HCT116 (cell line): ENCODE measurements around the gene LCLAT1. TPM values are rescaled to one million over a fixed set of nuclear protein-coding genes. Genes with fewer than 3 reads are reported as not detected.

ENCODE experiments used
- ATAC-seq: fragments of 200-7000 bp; cut with Tn5 transposase; 2 replicates; pipeline ENCODE4 v1.9.1; 2020; ENCODE audit warnings: mild to moderate bottlenecking, moderate library complexity
- BruUV-seq: library from RNA; stranded (reverse); fragments of 400-500 nt; replicated peaks from 2 replicates; lab custom pipeline; 2021; lab: Mats Ljungman, UMichigan
- CTCF ChIA-PET: fragments of 300-600 bp; sonication (Branson Sonifier 250); formaldehyde crosslinking; loops from one replicate; lab custom pipeline; 2021; ENCODE audit warnings: antibody characterized with exemption; lab: Charles Lee
- POLR2A ChIA-PET: fragments of 300-600, 350-600 bp; sonication (Branson Sonifier 250); formaldehyde crosslinking; loops from one replicate; lab custom pipeline; 2021; ENCODE audit warnings: antibody characterized with exemption; lab: Charles Lee
- RAD21 ChIA-PET, 2 experiments: fragments of 300-600 bp; sonication (Branson Sonifier 250); formaldehyde crosslinking; loops; one replicate each; lab custom pipeline; 2023; ENCODE audit warnings: low total read pairs in 2 of 2; ENCODE audit not compliant: uncharacterized antibody in 2 of 2, unreplicated experiment in 2 of 2, low non-redundant PET in 1 of 2; lab: Charles Lee
- DNase-seq: peaks from one replicate; pipeline ENCODE4 v3.0.0-alpha.2; 2010; ENCODE audit warnings: low read depth, low spot score
- H2AFZ ChIP-seq: fragments of 200-600 bp; shearing (Covaris generic), sonication (generic); 2 replicates; pipeline ENCODE4 v1.6.1; 2017; ENCODE audit warnings: low read depth, mixed run types, mixed read lengths, antibody characterized with exemption, low read length; ENCODE audit not compliant: poor library complexity, severe bottlenecking
- H3K27ac ChIP-seq: 2 replicates; pipeline ENCODE4 v1.5.1; 2012; ENCODE audit warnings: low read depth, low read length
- H3K27me3 ChIP-seq: fragments of 200-600 bp; sonication (generic); 2 replicates; pipeline ENCODE4 v1.6.1; 2016; ENCODE audit warnings: mixed run types, low read length, mixed read lengths; ENCODE audit not compliant: insufficient read depth
- H3K36me3 ChIP-seq, 2 experiments: fragments of 200-500 bp in 1 of 2; fragments of 200-600 bp in 1 of 2; sonication (Bioruptor generic) in 1 of 2; sonication (generic) in 1 of 2; 2 replicates each; pipeline versions ENCODE4 v1.5.1 to v1.6.1; 2014 to 2016; ENCODE audit warnings: low read length in 2 of 2, inconsistent platforms in 1 of 2, mixed read lengths in 1 of 2, mixed run types in 1 of 2; ENCODE audit not compliant: insufficient read depth in 2 of 2, control insufficient read depth in 1 of 2
- H3K4me1 ChIP-seq, 2 experiments: fragments of 200-600 bp in 1 of 2; sonication (generic) in 1 of 2; 2 replicates each; pipeline versions ENCODE4 v1.5.1 to v1.6.1; 2012 to 2017; ENCODE audit warnings: low read length in 2 of 2, inconsistent platforms in 1 of 2, mild to moderate bottlenecking in 1 of 2, mixed read lengths in 1 of 2, mixed run types in 1 of 2, moderate library complexity in 1 of 2; ENCODE audit not compliant: insufficient read depth in 2 of 2, control insufficient read depth in 1 of 2
- H3K4me2 ChIP-seq: fragments of 200-600 bp; sonication (generic); 2 replicates; pipeline ENCODE4 v1.6.1; 2017; ENCODE audit warnings: mixed run types, low read length, mixed read lengths
- H3K4me3 ChIP-seq, 2 experiments: fragments of 200-600 bp in 1 of 2; sonication (generic) in 1 of 2; replicated peaks in 1 of 2; 2 replicates each; pipeline ENCODE4 v1.5.1; 2011 to 2016; ENCODE audit warnings: low read length in 2 of 2, control low read depth in 1 of 2, low read depth in 1 of 2, mild to moderate bottlenecking in 1 of 2, mixed read lengths in 1 of 2, mixed run types in 1 of 2
- H3K79me2 ChIP-seq: fragments of 200-600 bp; sonication (generic); 2 replicates; pipeline ENCODE4 v1.6.1; 2017; ENCODE audit warnings: mild to moderate bottlenecking, mixed run types, low read length, moderate library complexity, mixed read lengths; ENCODE audit not compliant: insufficient read depth
- H3K9ac ChIP-seq: fragments of 200-600 bp; sonication (generic); 2 replicates; pipeline ENCODE4 v1.6.1; 2016; ENCODE audit warnings: low read length, mixed read lengths
- H3K9me2 ChIP-seq: fragments of 200-600 bp; sonication (generic), shearing (Covaris generic); 2 replicates; pipeline ENCODE4 v1.6.1; 2017; ENCODE audit warnings: mixed run types, mild to moderate bottlenecking, moderate library complexity; ENCODE audit not compliant: insufficient read depth
- H3K9me3 ChIP-seq, 2 experiments: fragments of 200-500 bp in 1 of 2; fragments of 200-600 bp in 1 of 2; sonication (Bioruptor generic) in 1 of 2; sonication (generic) in 1 of 2; 2 replicates each; pipeline ENCODE4 v1.6.1; 2014 to 2017; ENCODE audit warnings: low read length in 2 of 2, mixed read lengths in 2 of 2, inconsistent platforms in 1 of 2, low read depth in 1 of 2, mild to moderate bottlenecking in 1 of 2, mixed run types in 1 of 2, moderate library complexity in 1 of 2; ENCODE audit not compliant: control insufficient read depth in 1 of 2, insufficient read depth in 1 of 2
- H4K20me1 ChIP-seq: fragments of 200-600 bp; sonication (generic), shearing (Covaris generic); 2 replicates; pipeline ENCODE4 v1.6.1; 2017; ENCODE audit warnings: mixed run types, mild to moderate bottlenecking, moderate library complexity; ENCODE audit not compliant: insufficient read depth
- ATF3 ChIP-seq: IDR thresholded peaks from 2 replicates; pipeline ENCODE4 v1.6.1; 2012
- CEBPB ChIP-seq: IDR thresholded peaks from 2 replicates; pipeline ENCODE4 v1.6.1; 2012; ENCODE audit warnings: low read depth
- EGR1 ChIP-seq: IDR thresholded peaks from 2 replicates; pipeline ENCODE4 v1.6.1; 2012; ENCODE audit warnings: low read depth
- EZH2 ChIP-seq: fragments of 200-600 bp; sonication (generic); IDR thresholded peaks from 2 replicates; pipeline ENCODE4 v1.6.1; 2017; ENCODE audit warnings: antibody characterized with exemption, mixed run types
- EZH2phosphoT487 ChIP-seq: fragments of 200-600 bp; IDR thresholded peaks from 2 replicates; pipeline ENCODE4 v1.6.1; 2018; ENCODE audit warnings: antibody characterized with exemption, borderline replicate concordance
- FOSL1 ChIP-seq: IDR thresholded peaks from 2 replicates; pipeline ENCODE4 v1.6.1; 2012; ENCODE audit warnings: low read depth
- MAX ChIP-seq: IDR thresholded peaks from 2 replicates; pipeline ENCODE4 v1.6.1; 2012
- POLR2A ChIP-seq: IDR thresholded peaks from 2 replicates; pipeline ENCODE4 v1.7.0; 2011; ENCODE audit warnings: borderline replicate concordance; ENCODE audit not compliant: insufficient read depth, insufficient read length; ENCODE audit errors: extremely low read depth
- POLR2AphosphoS5 ChIP-seq: IDR thresholded peaks from 2 replicates; pipeline ENCODE4 v1.6.1; 2011; ENCODE audit warnings: mild to moderate bottlenecking, low read depth, low read length, moderate library complexity
- REST ChIP-seq: IDR thresholded peaks from 2 replicates; pipeline ENCODE4 v1.6.1; 2012; ENCODE audit warnings: low read depth
- SRF ChIP-seq: IDR thresholded peaks from 2 replicates; pipeline ENCODE4 v1.6.1; 2012; ENCODE audit warnings: low read depth
- YY1 ChIP-seq: IDR thresholded peaks from 2 replicates; pipeline ENCODE4 v1.6.1; 2011; ENCODE audit warnings: low read length, low read depth, moderate library complexity, mild to moderate bottlenecking; ENCODE audit not compliant: insufficient replicate concordance; ENCODE audit errors: extremely low read depth
- intact Hi-C: fragments of 100-400 bp; cut with micrococcal nuclease; formaldehyde crosslinking; loops from 2 replicates; pipeline ENCODE4 v1.10.0; 2022
- total RNA-seq: library from RNA; stranded (reverse); gene quantifications from one replicate; pipeline ENCODE4 v1.2.1, GENCODE V29; 2021; ENCODE audit not compliant: unreplicated experiment
- TF ChIP-seq, protein P1 (sequence below), 3 experiments: fragments of 200-600 bp in 1 of 3; sonication (generic) in 1 of 3; IDR thresholded peaks in 2 of 3; conservative IDR thresholded peaks in 1 of 3; 2 replicates each; pipeline ENCODE4 v1.5.1; 2012 to 2017; ENCODE audit warnings: low read depth in 2 of 3, low read length in 2 of 3, antibody characterized with exemption in 1 of 3, borderline replicate concordance in 1 of 3, control low read depth in 1 of 3, mild to moderate bottlenecking in 1 of 3, mixed read lengths in 1 of 3, mixed run types in 1 of 3, moderate library complexity in 1 of 3; ENCODE audit not compliant: insufficient read depth in 1 of 3

LCLAT1 gene
- total RNA-seq, 1 experiment from 2014 or later: 36.2 TPM

GRCh38 chr2:30549096-30549495 is 102.0 kb downstream of the LCLAT1 start:
- no peaks in the 10 kb centered on the region for H3K27me3 ChIP-seq
- no peaks in the 10 kb centered on the region for H3K9me3 ChIP-seq
- H3K36me3 ChIP-seq: no peaks in the 10 kb centered on the region
- no TSS peak for BruUV-seq
- DNase-seq (no peak), ATAC-seq (no peak)
- H3K4me1 ChIP-seq: no peaks in the 10 kb centered on the region
- peaks cover 9% of the 10 kb centered on the region; the same call in 1 of the 2 replicates for H3K79me2 ChIP-seq
- POLR2A ChIA-PET: no interaction called here
- TF ChIP-seq REST: no peak
- no peak for TF ChIP-seq EZH2phosphoT487
- no peak for TF ChIP-seq EGR1
- TF ChIP-seq SRF: no peak
- no peak for TF ChIP-seq ATF3
- no peak for TF ChIP-seq YY1
- TF ChIP-seq, protein P1, sequence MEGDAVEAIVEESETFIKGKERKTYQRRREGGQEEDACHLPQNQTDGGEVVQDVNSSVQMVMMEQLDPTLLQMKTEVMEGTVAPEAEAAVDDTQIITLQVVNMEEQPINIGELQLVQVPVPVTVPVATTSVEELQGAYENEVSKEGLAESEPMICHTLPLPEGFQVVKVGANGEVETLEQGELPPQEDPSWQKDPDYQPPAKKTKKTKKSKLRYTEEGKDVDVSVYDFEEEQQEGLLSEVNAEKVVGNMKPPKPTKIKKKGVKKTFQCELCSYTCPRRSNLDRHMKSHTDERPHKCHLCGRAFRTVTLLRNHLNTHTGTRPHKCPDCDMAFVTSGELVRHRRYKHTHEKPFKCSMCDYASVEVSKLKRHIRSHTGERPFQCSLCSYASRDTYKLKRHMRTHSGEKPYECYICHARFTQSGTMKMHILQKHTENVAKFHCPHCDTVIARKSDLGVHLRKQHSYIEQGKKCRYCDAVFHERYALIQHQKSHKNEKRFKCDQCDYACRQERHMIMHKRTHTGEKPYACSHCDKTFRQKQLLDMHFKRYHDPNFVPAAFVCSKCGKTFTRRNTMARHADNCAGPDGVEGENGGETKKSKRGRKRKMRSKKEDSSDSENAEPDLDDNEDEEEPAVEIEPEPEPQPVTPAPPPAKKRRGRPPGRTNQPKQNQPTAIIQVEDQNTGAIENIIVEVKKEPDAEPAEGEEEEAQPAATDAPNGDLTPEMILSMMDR (IDR thresholded peaks at IDR 0.05 in 2 of 3, conservative IDR thresholded peaks at IDR 0.05 in 1 of 3; ENCODE audit: borderline replicate concordance in 1 of 3, insufficient read depth in 1 of 3, low read depth in 2 of 3, low read length in 2 of 3): no peak
- TF ChIP-seq EZH2: no peak
- TF ChIP-seq FOSL1: no peak
- no peak for TF ChIP-seq POLR2A
- TF ChIP-seq CEBPB: no peak
- no peak for TF ChIP-seq POLR2AphosphoS5
- no peak for TF ChIP-seq MAX
- CTCF ChIA-PET: no interaction called here
- no peaks in the 10 kb centered on the region for H4K20me1 ChIP-seq
- intact Hi-C loops: no loop called here
- no peak overlapping the region for H3K27ac ChIP-seq
- no peaks in the 10 kb centered on the region for H3K9me2 ChIP-seq
- no peak overlapping the region for H3K4me3 ChIP-seq
- RAD21 ChIA-PET: no interaction called here
- no peak overlapping the region for H2AFZ ChIP-seq
- H3K4me2 ChIP-seq: no peak overlapping the region
- no peak overlapping the region for H3K9ac ChIP-seq
